Neuronal stem cell (in vitro differentiated cells): ENCODE data around the gene TUB.

ENCODE experiments used
- DNase-seq: peaks from one replicate; pipeline ENCODE4 v3.0.0-alpha.2; 2013; ENCODE audit warnings: low spot score
- H2AFZ ChIP-seq: one replicate; pipeline ENCODE4 v1.6.1; 2013; ENCODE audit warnings: mild to moderate bottlenecking, low read length, inconsistent platforms
- H2AK5ac ChIP-seq: 2 replicates; pipeline ENCODE4 v1.6.1; 2013; ENCODE audit warnings: low read depth, mild to moderate bottlenecking, inconsistent platforms, low read length, moderate library complexity, mixed read lengths
- H2BK120ac ChIP-seq: 2 replicates; pipeline ENCODE4 v1.6.1; 2013; ENCODE audit warnings: low read depth, mild to moderate bottlenecking, inconsistent platforms, low read length, moderate library complexity, mixed read lengths
- H2BK12ac ChIP-seq: one replicate; pipeline ENCODE4 v1.6.1; 2013; ENCODE audit warnings: low read length, inconsistent platforms
- H2BK15ac ChIP-seq: 2 replicates; pipeline ENCODE4 v1.6.1; 2013; ENCODE audit warnings: mild to moderate bottlenecking, low read length, inconsistent platforms, mixed read lengths
- H2BK5ac ChIP-seq: one replicate; pipeline ENCODE4 v1.6.1; 2013; ENCODE audit warnings: inconsistent platforms, mild to moderate bottlenecking, low read length, moderate library complexity
- H3K14ac ChIP-seq: one replicate; pipeline ENCODE4 v1.6.1; 2013; ENCODE audit warnings: low read length, inconsistent platforms
- H3K18ac ChIP-seq: 2 replicates; pipeline ENCODE4 v1.6.1; 2013; ENCODE audit warnings: low read length, inconsistent platforms
- H3K23ac ChIP-seq: 2 replicates; pipeline ENCODE4 v1.6.1; 2013; ENCODE audit warnings: low read depth, mild to moderate bottlenecking, mixed read lengths, low read length, inconsistent platforms; ENCODE audit not compliant: poor library complexity
- H3K27ac ChIP-seq: replicated peaks from 3 replicates; pipeline ENCODE4 v1.5.1; 2013; ENCODE audit warnings: low read length, inconsistent platforms
- H3K27me3 ChIP-seq, 3 experiments: 2 replicates each; pipeline ENCODE4 v1.6.1; 2013; ENCODE audit warnings: low read length in 3 of 3, mild to moderate bottlenecking in 2 of 3, inconsistent platforms in 1 of 3, low read depth in 1 of 3, mixed read lengths in 1 of 3, moderate library complexity in 1 of 3; ENCODE audit not compliant: control insufficient read depth in 3 of 3, insufficient read depth in 3 of 3
- H3K36me3 ChIP-seq, 2 donors: replicated peaks in 1 of 2; 2 replicates each; pipeline ENCODE4 v1.6.1; 2013; ENCODE audit warnings: low read length in 2 of 2; ENCODE audit not compliant: control insufficient read depth in 2 of 2, insufficient read depth in 2 of 2
- H3K4ac ChIP-seq: 2 replicates; pipeline ENCODE4 v1.6.1; 2013; ENCODE audit warnings: inconsistent platforms, mild to moderate bottlenecking, low read length, moderate library complexity
- H3K4me1 ChIP-seq, 2 donors: 1 replicate in 1 of 2; 2 replicates in 1 of 2; pipeline ENCODE4 v1.6.1; 2013; ENCODE audit warnings: low read length in 2 of 2, low read depth in 1 of 2; ENCODE audit not compliant: control insufficient read depth in 2 of 2, insufficient read depth in 1 of 2
- H3K4me2 ChIP-seq: one replicate; pipeline ENCODE4 v1.6.1; 2013; ENCODE audit warnings: mild to moderate bottlenecking, low read length, inconsistent platforms; ENCODE audit not compliant: insufficient read depth, poor library complexity, severe bottlenecking
- H3K4me3 ChIP-seq, 2 donors: 2 replicates each; pipeline ENCODE4 v1.5.1; 2013; ENCODE audit warnings: low read length in 2 of 2, mild to moderate bottlenecking in 2 of 2, inconsistent platforms in 1 of 2, moderate library complexity in 1 of 2
- H3K79me1 ChIP-seq: one replicate; pipeline ENCODE4 v1.6.1; 2013; ENCODE audit warnings: low read depth, mild to moderate bottlenecking, inconsistent platforms, low read length, moderate library complexity
- H3K9ac ChIP-seq: one replicate; pipeline ENCODE4 v1.6.1; 2013; ENCODE audit warnings: mild to moderate bottlenecking, low read depth, low read length, inconsistent platforms; ENCODE audit not compliant: poor library complexity
- H3K9me3 ChIP-seq, 2 donors: replicated peaks in 1 of 2; 2 replicates each; pipeline versions ENCODE3 to v1.6.1; 2013; ENCODE audit warnings: low read length in 2 of 2, mild to moderate bottlenecking in 2 of 2, inconsistent platforms in 1 of 2, low read depth in 1 of 2, mixed read lengths in 1 of 2, moderate library complexity in 1 of 2; ENCODE audit not compliant: control insufficient read depth in 2 of 2, insufficient read depth in 1 of 2
- H4K8ac ChIP-seq: one replicate; pipeline ENCODE4 v1.6.1; 2013; ENCODE audit warnings: low read depth, mild to moderate bottlenecking, inconsistent platforms, low read length, moderate library complexity
- H4K91ac ChIP-seq: one replicate; pipeline ENCODE4 v1.6.1; 2013; ENCODE audit warnings: low read length, low read depth, mild to moderate bottlenecking, inconsistent platforms; ENCODE audit not compliant: poor library complexity
- WGBS, 2 donors: extraction: QIAGEN DNeasy Blood & Tissue Kit; methylation state at CpG; one replicate each; pipeline ENCODE4 v1.1.7; 2013; ENCODE audit warnings: missing lambda C conversion rate in 2 of 2, mixed read lengths in 1 of 2; ENCODE audit not compliant: insufficient read length in 2 of 2, insufficient replicate concordance in 1 of 2; ENCODE audit errors: extremely low coverage in 2 of 2; 5-methylcytosine and 5-hydroxymethylcytosine counted together

Gene TUB

DNA sequence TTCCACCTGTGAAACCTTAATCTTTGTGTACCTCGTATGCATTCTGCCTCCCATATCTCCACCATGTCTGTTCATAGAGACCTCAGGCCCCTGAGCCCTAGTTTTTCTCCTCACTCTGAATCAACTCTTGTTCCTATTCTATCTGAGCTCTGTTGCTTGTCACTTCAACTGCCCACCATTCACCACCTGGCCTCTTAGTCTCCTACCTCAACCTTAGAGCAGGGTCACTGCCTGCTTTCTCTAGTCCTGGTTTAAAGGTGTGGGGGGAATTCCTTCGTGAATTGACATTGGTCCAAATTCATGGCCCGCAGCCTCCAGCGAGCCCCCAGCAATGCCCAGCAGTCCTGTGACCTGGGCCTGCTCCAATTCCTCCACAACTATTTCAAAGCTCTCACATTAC is 39.4 kb upstream of the TUB start:
- DNase-seq: no peak
- H3K4me2 ChIP-seq: no peak overlapping the region
- H3K23ac ChIP-seq: no peak overlapping the region

DNA sequence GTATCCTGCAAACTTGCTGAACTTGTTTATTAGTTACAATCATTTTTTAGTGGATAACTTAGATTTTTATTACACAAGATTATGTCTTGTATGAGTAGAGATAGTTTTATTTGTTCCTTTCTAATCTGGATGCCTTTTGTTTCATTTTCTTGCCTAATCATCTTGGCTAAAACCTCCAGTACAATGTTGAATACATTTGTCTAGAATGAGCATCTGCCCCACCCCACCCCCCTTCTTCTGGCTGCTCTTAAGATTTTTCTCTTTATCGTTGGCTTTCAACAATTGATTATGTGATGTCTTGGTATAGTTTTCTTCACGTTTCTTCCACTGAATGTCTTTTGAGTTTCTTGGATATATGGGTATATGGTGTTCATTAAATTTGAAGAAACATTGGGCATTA is 37.3 kb upstream of the TUB start:
- Histone ChIP-seq H3K4me1 (peaks cover 0 to 7% of the 10 kb centered on the region in 2 donors), H3K36me3 (no peaks in the 10 kb centered on the region), H2AFZ (no peak overlapping the region), H3K18ac (no peak overlapping the region), H2BK15ac (no peak overlapping the region), H3K23ac (no peak overlapping the region), H3K4me3 (no peak overlapping the region), H3K79me1 (no peaks in the 10 kb centered on the region), H3K4ac (no peak overlapping the region), H2BK5ac (no peak overlapping the region), H3K27ac (no peak overlapping the region), H3K27me3 (peaks cover 0 to 19% (median 0%) of the 10 kb centered on the region in 3 experiments), H2BK12ac (no peak overlapping the region), H2BK120ac (no peak overlapping the region), H4K91ac (no peak overlapping the region), H4K8ac (no peak overlapping the region), H3K9ac (no peak overlapping the region), H2AK5ac (no peak overlapping the region), H3K9me3 (no peaks in the 10 kb centered on the region), H3K4me2 (no peak overlapping the region), H3K14ac (no peak overlapping the region)
- no CpG with 5 or more reads among the region's 2 CpGs for WGBS, 2 donors
- DNase-seq: no peak

More for the DNA sequence above, 39.4 kb upstream of the TUB start:
- no peak overlapping the region for H3K4ac ChIP-seq
- H3K9ac ChIP-seq: no peak overlapping the region
- H4K8ac ChIP-seq: no peak overlapping the region
- no peak overlapping the region for H2BK5ac ChIP-seq
- H3K79me1 ChIP-seq: no peaks in the 10 kb centered on the region
- H4K91ac ChIP-seq: no peak overlapping the region
- no peak overlapping the region for H3K18ac ChIP-seq
- H2AK5ac ChIP-seq: no peak overlapping the region
- peaks cover 7 to 15% of the 10 kb centered on the region in 2 donors for H3K4me1 ChIP-seq
- H3K27me3 ChIP-seq: peaks cover 0 to 22% (median 0%) of the 10 kb centered on the region in 3 experiments
- no CpG with 5 or more reads among the region's 4 CpGs for WGBS, 2 donors
- H3K27ac ChIP-seq: no peak overlapping the region
- no peaks in the 10 kb centered on the region for H3K36me3 ChIP-seq
- H2BK12ac ChIP-seq: no peak overlapping the region
- H3K9me3 ChIP-seq: no peaks in the 10 kb centered on the region
- H2BK120ac ChIP-seq: no peak overlapping the region
- H3K4me3 ChIP-seq: no peak overlapping the region
- no peak overlapping the region for H2AFZ ChIP-seq
- no peak overlapping the region for H3K14ac ChIP-seq
- H2BK15ac ChIP-seq: no peak overlapping the region

DNA sequence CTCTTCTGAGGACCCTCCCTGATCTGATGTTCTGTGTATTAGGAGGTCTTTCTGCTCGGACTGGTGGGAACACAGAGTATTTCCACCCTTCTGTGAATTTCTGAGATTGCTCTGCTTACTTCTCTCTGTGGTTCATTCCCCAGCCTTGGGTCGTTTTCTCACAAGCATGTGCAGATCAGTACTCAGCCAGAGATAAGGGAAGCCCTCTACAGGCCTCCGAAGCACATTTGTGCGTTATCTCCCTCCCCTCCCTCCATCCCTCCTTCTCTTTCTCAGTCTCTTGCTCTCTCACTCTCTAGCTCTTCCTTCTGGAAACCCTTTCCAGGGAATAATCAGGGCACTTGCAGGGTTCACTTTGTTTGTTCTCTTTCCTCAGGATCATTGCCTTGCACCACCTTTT is 35.2 kb upstream of the TUB start:
- Histone ChIP-seq H3K36me3 (no peaks in the 10 kb centered on the region), H3K18ac (no peak overlapping the region), H3K9ac (no peak overlapping the region), H2BK120ac (no peak overlapping the region), H2BK12ac (no peak overlapping the region), H3K4me3 (no peak overlapping the region), H3K14ac (no peak overlapping the region), H3K79me1 (no peaks in the 10 kb centered on the region), H2AK5ac (no peak overlapping the region), H2BK15ac (no peak overlapping the region), H3K27me3 (peaks cover 0 to 28% (median 0%) of the 10 kb centered on the region in 3 experiments), H2BK5ac (no peak overlapping the region), H4K8ac (no peak overlapping the region), H3K4me1 (no peaks in the 10 kb centered on the region), H3K27ac (no peak overlapping the region), H3K4ac (no peak overlapping the region), H3K23ac (no peak overlapping the region), H2AFZ (no peak overlapping the region), H4K91ac (no peak overlapping the region), H3K9me3 (no peaks in the 10 kb centered on the region), H3K4me2 (no peak overlapping the region)
- no peak for DNase-seq
- WGBS, 2 donors: no CpG with 5 or more reads among the region's 4 CpGs

DNA sequence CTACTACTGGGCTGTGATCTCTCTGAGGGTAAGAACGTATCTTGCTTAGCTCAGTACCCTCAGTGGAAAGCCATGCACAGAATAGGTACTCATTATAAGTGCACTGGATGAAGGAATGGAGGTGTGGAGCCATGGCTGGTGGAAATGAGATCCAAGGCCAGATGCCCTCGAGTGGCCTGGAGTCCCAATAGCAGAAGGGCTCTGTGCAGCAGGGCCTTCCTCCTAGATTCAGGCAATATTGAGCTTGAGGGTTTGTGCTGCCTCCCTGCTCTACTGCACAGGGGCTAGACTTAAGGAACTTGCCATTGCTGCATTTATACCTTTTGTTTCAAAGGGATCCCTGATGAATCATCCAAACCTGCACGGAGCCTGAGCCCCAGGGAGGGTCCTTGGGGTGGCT is 33.6 kb upstream of the TUB start:
- no peak overlapping the region for H2AFZ ChIP-seq
- no peaks in the 10 kb centered on the region for H3K4me1 ChIP-seq
- H3K9me3 ChIP-seq: no peaks in the 10 kb centered on the region
- H2BK120ac ChIP-seq: no peak overlapping the region
- H3K4me2 ChIP-seq: no peak overlapping the region
- no peak overlapping the region for H3K27ac ChIP-seq
- H3K27me3 ChIP-seq: peaks cover 0 to 40% (median 0%) of the 10 kb centered on the region in 3 experiments
- no peak overlapping the region for H3K4ac ChIP-seq
- H3K4me3 ChIP-seq: no peak overlapping the region
- H2BK15ac ChIP-seq: no peak overlapping the region
- H2AK5ac ChIP-seq: no peak overlapping the region
- no CpG with 5 or more reads among the region's 3 CpGs for WGBS, 2 donors
- H2BK5ac ChIP-seq: no peak overlapping the region
- no peaks in the 10 kb centered on the region for H3K36me3 ChIP-seq
- H4K91ac ChIP-seq: no peak overlapping the region
- no peaks in the 10 kb centered on the region for H3K79me1 ChIP-seq
- H4K8ac ChIP-seq: no peak overlapping the region
- no peak overlapping the region for H3K9ac ChIP-seq
- no peak overlapping the region for H3K18ac ChIP-seq
- no peak overlapping the region for H3K23ac ChIP-seq
- no peak overlapping the region for H3K14ac ChIP-seq
- no peak overlapping the region for H2BK12ac ChIP-seq
- no peak for DNase-seq
